NT2/D1 (cell line): ENCODE measurements around the gene ZDHHC3.

Source experiments
- SUZ12 ChIP-seq: IDR thresholded peaks from 2 replicates; pipeline ENCODE4 v1.6.1; 2011; ENCODE audit not compliant: insufficient read length, insufficient read depth; ENCODE audit errors: extremely low read depth
- YY1 ChIP-seq: IDR thresholded peaks from 2 replicates; pipeline ENCODE4 v1.6.1; 2011; ENCODE audit not compliant: insufficient read length, insufficient read depth
- ZNF274 ChIP-seq: IDR thresholded peaks from 2 replicates; pipeline ENCODE4 v1.6.1; 2011; ENCODE audit warnings: mild to moderate bottlenecking, low read depth, low read length

DNA sequence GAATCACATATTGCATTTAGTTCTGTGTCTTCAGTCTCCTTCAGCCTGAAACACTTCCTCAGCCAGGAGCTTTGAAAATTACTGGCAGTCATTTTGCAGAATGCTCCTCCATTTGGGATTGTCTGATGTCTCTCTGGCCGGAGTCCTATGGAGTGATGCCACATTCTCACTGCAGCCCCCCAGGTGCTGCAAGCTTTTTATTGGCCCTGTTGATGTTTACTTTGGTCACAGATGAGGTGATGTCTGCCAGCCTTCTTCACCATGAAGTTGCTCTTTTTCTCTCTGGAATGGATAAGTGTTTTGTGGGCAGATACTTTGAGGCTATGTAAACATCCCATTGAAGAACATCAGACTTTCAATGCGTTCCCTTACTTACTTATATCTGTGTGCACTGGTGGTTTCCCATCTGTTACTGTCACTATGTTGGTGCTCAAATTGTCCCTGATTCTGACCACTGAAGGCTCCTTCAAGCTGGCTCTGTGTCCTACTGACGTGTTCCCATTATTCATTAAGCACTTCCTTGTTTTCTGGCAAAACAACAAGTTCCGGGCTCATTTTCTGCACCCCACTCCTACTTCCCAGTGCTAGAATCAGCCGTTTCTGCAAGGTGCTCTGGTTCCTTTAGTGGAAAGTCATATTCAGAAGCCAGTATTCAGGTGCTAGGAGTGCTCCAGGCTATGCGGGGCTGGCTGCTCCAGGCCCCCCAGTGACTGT, 48.7 kb upstream of the ZDHHC3 start:
- no peak for TF ChIP-seq YY1
- TF ChIP-seq SUZ12, result no peak
- TF ChIP-seq ZNF274, result no peak
